A673 (cell line): ENCODE results near the gene PAPSS1. TPM values are rescaled to one million over a fixed set of nuclear protein-coding genes. Genes with fewer than 3 reads are reported as not detected.

Experiments
- BruUV-seq: library from RNA; stranded (reverse); fragments of 400-500 nt; replicated peaks from 2 replicates; lab custom pipeline; 2021; lab: Mats Ljungman, UMichigan
- CTCF ChIA-PET: fragments of 300-600 bp; sonication (Branson Sonifier 250); formaldehyde crosslinking; loops from one replicate; lab custom pipeline; 2022; ENCODE audit warnings: antibody characterized with exemption; lab: Charles Lee
- POLR2A ChIA-PET: fragments of 300-600 bp; sonication (Branson Sonifier 250); formaldehyde crosslinking; loops from one replicate; lab custom pipeline; 2022; ENCODE audit warnings: antibody characterized with exemption; ENCODE audit not compliant: low non-redundant PET; lab: Charles Lee
- DNase-seq: peaks from one replicate; pipeline ENCODE4 v3.0.0-alpha.2; 2015; ENCODE audit warnings: low spot score
- H3K27ac ChIP-seq: fragments of 200-600 bp; sonication (generic); 2 replicates; pipeline ENCODE4 v1.5.1; 2016; ENCODE audit warnings: mixed run types, low read depth, mild to moderate bottlenecking, mixed read lengths, antibody characterized with exemption, low read length; ENCODE audit not compliant: poor library complexity, severe bottlenecking
- H3K27me3 ChIP-seq: fragments of 200-600 bp; sonication (generic); replicated peaks from 2 replicates; pipeline ENCODE4 v1.6.1; 2017; ENCODE audit warnings: mixed run types, low read depth, mild to moderate bottlenecking, mixed read lengths, antibody characterized with exemption, low read length; ENCODE audit not compliant: insufficient read depth, poor library complexity
- H3K36me3 ChIP-seq: fragments of 200-600 bp; sonication (generic); 2 replicates; pipeline ENCODE4 v1.6.1; 2016; ENCODE audit warnings: mixed run types, mild to moderate bottlenecking, mixed read lengths, antibody characterized with exemption, low read length; ENCODE audit not compliant: insufficient read depth, poor library complexity, severe bottlenecking
- H3K4me1 ChIP-seq: fragments of 200-600 bp; sonication (generic); 2 replicates; pipeline ENCODE4 v1.6.1; 2017; ENCODE audit warnings: mixed run types, mild to moderate bottlenecking, mixed read lengths, antibody characterized with exemption, low read length; ENCODE audit not compliant: insufficient read depth, poor library complexity, severe bottlenecking
- H3K4me3 ChIP-seq: fragments of 200-600 bp; sonication (generic); 2 replicates; pipeline ENCODE4 v1.5.1; 2016; ENCODE audit warnings: low read depth, mixed run types, mild to moderate bottlenecking, mixed read lengths, low read length; ENCODE audit not compliant: poor library complexity, severe bottlenecking
- H3K9me3 ChIP-seq: fragments of 200-600 bp; sonication (generic); 2 replicates; pipeline ENCODE4 v1.6.1; 2016; ENCODE audit warnings: mixed run types, low read depth, mild to moderate bottlenecking, mixed read lengths, antibody characterized with exemption, low read length; ENCODE audit not compliant: poor library complexity, severe bottlenecking
- CTCF ChIP-seq: fragments of 300-800, 200-600 bp; sonication (generic); conservative IDR thresholded peaks from 2 replicates; pipeline ENCODE4 v1.5.1; 2017; ENCODE audit warnings: low read depth, mild to moderate bottlenecking, antibody characterized with exemption, low read length, moderate library complexity, mixed read lengths
- EZH2 ChIP-seq: fragments of 200-600 bp; sonication (generic); IDR thresholded peaks from 2 replicates; pipeline ENCODE4 v1.6.1; 2017; ENCODE audit warnings: borderline replicate concordance, low read depth, mild to moderate bottlenecking, mixed read lengths, antibody characterized with exemption, low read length; ENCODE audit not compliant: poor library complexity, severe bottlenecking
- intact Hi-C: fragments of 100-400 bp; cut with micrococcal nuclease; formaldehyde crosslinking; loops from one replicate; pipeline ENCODE4 v1.10.0; 2022; ENCODE audit not compliant: unreplicated experiment
- total RNA-seq: library from RNA; stranded (reverse); gene quantifications from 2 replicates; pipeline ENCODE4 v1.2.3, GENCODE V29; 2021

Gene PAPSS1
- total RNA-seq, 1 experiment from 2014 or later, result 150 TPM

DNA sequence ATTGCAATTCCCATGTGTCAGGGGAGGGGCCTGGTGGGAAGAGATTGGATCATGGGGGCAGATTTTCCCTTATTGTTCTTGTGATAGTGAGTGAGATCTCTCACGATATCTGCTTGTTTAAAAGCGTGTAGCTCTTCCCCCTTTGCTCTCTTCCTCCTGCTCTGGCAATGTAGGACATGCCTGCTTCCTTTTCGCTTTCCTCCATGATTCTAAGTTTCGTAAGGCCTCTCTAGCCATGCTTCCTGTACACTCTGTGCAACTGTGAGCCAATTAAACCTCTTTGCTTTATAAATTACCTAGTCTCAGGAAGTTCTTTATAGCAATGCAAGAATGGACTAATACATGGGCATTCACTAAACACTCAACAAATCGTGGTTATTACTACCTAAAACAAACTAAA lies 37.2 kb upstream of the PAPSS1 start:
- no TSS peak for BruUV-seq
- no peaks in the 10 kb centered on the region for H3K9me3 ChIP-seq
- no peak overlapping the region for H3K27ac ChIP-seq
- DNase-seq, result no peak
- no peak for TF ChIP-seq CTCF
- no peak for TF ChIP-seq EZH2
- no peaks in the 10 kb centered on the region for H3K36me3 ChIP-seq
- H3K27me3 ChIP-seq, result no peaks in the 10 kb centered on the region
- CTCF ChIA-PET, result no interaction called here
- H3K4me3 ChIP-seq, result no peak overlapping the region
- intact Hi-C loops, result no loop called here
- POLR2A ChIA-PET, result no interaction called here
- no peaks in the 10 kb centered on the region for H3K4me1 ChIP-seq

DNA sequence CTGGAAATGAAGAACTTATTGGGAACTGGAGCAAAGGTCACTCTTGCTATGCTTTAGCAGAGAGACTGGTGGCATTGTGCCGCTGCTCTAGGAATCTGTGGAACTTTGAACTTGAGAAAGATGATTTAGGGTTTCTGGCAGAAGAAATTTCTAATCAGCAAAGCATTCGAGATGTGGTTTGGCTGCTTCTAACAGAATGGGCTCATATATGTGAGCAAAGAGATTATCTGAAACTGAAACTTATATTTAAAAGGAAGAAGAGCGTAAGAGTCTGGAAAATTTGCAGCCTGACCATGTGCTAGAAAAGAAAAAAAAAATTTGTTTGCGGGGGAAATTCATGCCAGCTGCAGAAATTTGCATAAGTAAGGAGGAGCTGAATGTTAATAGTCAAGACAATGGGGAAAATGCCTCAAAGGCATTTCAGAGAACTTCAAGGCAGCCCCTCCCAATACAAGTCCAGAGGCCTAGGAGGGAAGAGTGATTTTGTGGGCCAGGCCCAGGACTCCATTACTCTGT lies 35.9 kb upstream of the PAPSS1 start:
- intact Hi-C loops, result no loop called here
- TF ChIP-seq CTCF, result no peak
- no peak for TF ChIP-seq EZH2
- Histone ChIP-seq H3K27ac (no peak overlapping the region), H3K4me3 (no peak overlapping the region), H3K9me3 (no peaks in the 10 kb centered on the region), H3K36me3 (no peaks in the 10 kb centered on the region), H3K27me3 (no peaks in the 10 kb centered on the region), H3K4me1 (no peaks in the 10 kb centered on the region)
- CTCF ChIA-PET, result no interaction called here
- no peak for DNase-seq
- BruUV-seq, result no TSS peak
- POLR2A ChIA-PET, result no interaction called here

GRCh38 chr4:107751670-107752069 lies 31.6 kb upstream of the PAPSS1 start:
- no peak for TF ChIP-seq CTCF
- TF ChIP-seq EZH2, result no peak
- Histone ChIP-seq H3K27ac (no peak overlapping the region), H3K27me3 (peaks cover 4% of the 10 kb centered on the region), H3K4me1 (no peaks in the 10 kb centered on the region), H3K36me3 (no peaks in the 10 kb centered on the region), H3K4me3 (no peak overlapping the region), H3K9me3 (no peaks in the 10 kb centered on the region)
- DNase-seq, result no peak
- intact Hi-C loops, result no loop called here
- CTCF ChIA-PET, result no interaction called here
- BruUV-seq, result no TSS peak
- POLR2A ChIA-PET, result no interaction called here
